ENCODE data around the gene MINK1. TPM values are rescaled to one million over a fixed set of nuclear protein-coding genes. Genes with fewer than 3 reads are reported as not detected.

MINK1 gene
- total RNA-seq, 2 experiments from 2014 or later, result 50.8 to 51.5 TPM

GRCh38 chr17:4788159-4788806 lies 44.9 kb upstream of the MINK1 start:
- POLR2A ChIA-PET, result interaction anchor here (1.4 to 2.3 kb wide), 2 partner anchors 19 to 46 kb away, joined by 3 to 8 read pairs; partner anchors contain the start of genes MINK1 and PLD2
- intact Hi-C loops (cut with micrococcal nuclease), result loop anchor here (5.0 kb wide), 1 partner anchor 94 kb away; no protein-coding TSS in a partner anchor
- Mint-ChIP-seq H3K36me3 (ENCODE audit: low read depth) (no peaks in the 10 kb centered on the region), H3K9me3 (no peaks in the 10 kb centered on the region), H3K27ac (no peak overlapping the region), H3K27me3 (peaks cover 45% of the 10 kb centered on the region), H3K4me3 (peak overlapping the region; percentile 72), H3K4me1 (ENCODE audit: low read depth) (peaks cover 22% of the 10 kb centered on the region)
- CTCF ChIA-PET, result interaction anchor here (0.6 to 3.4 kb wide), 7 partner anchors 8 to 100 kb away, joined by 3 to 15 read pairs (median 3); partner anchors contain the start of genes PLD2 and PSMB6
- no peak for DNase-seq
- no peak for TF ChIP-seq CTCF (IDR thresholded peaks at IDR 0.05)
- ATAC-seq, result no peak

- POLR2A ChIA-PET, result interaction anchor here (1.1 to 2.3 kb wide), 9 partner anchors 11 to 110 kb away, joined by 3 to 11 read pairs (median 6); partner anchors contain the start of genes ARRB2, C17orf107, MINK1 and PELP1
- H3K4me3 Mint-ChIP-seq, result peak within 1 kb of the TSS; percentile 72
- DNase-seq, result no peak
- H3K4me1 Mint-ChIP-seq (ENCODE audit: low read depth), result peaks cover 22% of the 10 kb centered on the region
- no peaks in the 10 kb centered on the region for H3K36me3 Mint-ChIP-seq (ENCODE audit: low read depth)
- CTCF ChIA-PET, result interaction anchor here (0.6 to 3.4 kb wide), 23 partner anchors 10 to 112 kb away, joined by 3 to 15 read pairs (median 4); partner anchors contain the start of genes C17orf107, CXCL16, MED11 and PLD2
- no peak for ATAC-seq
- no peaks in the 10 kb centered on the region for H3K9me3 Mint-ChIP-seq
- no peak for TF ChIP-seq CTCF (IDR thresholded peaks at IDR 0.05)
- H3K27ac Mint-ChIP-seq, result peak within 1 kb of the TSS; percentile 20
- intact Hi-C loops (cut with micrococcal nuclease), result loop anchor here (5.0 kb wide), 1 partner anchor 93 kb away; no protein-coding TSS in a partner anchor
- H3K27me3 Mint-ChIP-seq, result peaks cover 41% of the 10 kb centered on the region
These were observed 44.1 kb upstream of the MINK1 start, which contains the start of gene GLTPD2 for GRCh38 chr17:4788807-4789700. TSS of gene GLTPD2 (plus strand) at chr17:4788964. CDS start at chr17:4789012, 48 bp downstream.

GRCh38 chr17:4789701-4789950 lies 43.5 kb upstream of the MINK1 start:
- intact Hi-C loops (cut with micrococcal nuclease), result loop anchor here (5.0 kb wide), 1 partner anchor 93 kb away; no protein-coding TSS in a partner anchor
- no peak for ATAC-seq
- Mint-ChIP-seq H3K4me1 (ENCODE audit: low read depth) (peaks cover 22% of the 10 kb centered on the region), H3K27me3 (peaks cover 37% of the 10 kb centered on the region), H3K27ac (peak overlapping the region; percentile 20), H3K4me3 (peak overlapping the region; percentile 72), H3K36me3 (ENCODE audit: low read depth) (no peaks in the 10 kb centered on the region), H3K9me3 (no peaks in the 10 kb centered on the region)
- no peak for DNase-seq
- TF ChIP-seq CTCF (IDR thresholded peaks at IDR 0.05), result no peak
- POLR2A ChIA-PET, result interaction anchor here (0.6 to 2.3 kb wide), 11 partner anchors 10 to 150 kb away, joined by 3 to 11 read pairs (median 6); partner anchors contain the start of genes ARRB2, C17orf107, MINK1 and PELP1
- CTCF ChIA-PET, result interaction anchor here (0.7 to 3.4 kb wide), 27 partner anchors 9 to 240 kb away, joined by 3 to 15 read pairs (median 4); partner anchors contain the start of genes ARRB2, C17orf107, CHRNE and CXCL16

GRCh38 chr17:4789951-4790704 lies 43.0 kb upstream of the MINK1 start:
- intact Hi-C loops (cut with micrococcal nuclease), result loop anchor here (5.0 kb wide), 1 partner anchor 92 kb away; no protein-coding TSS in a partner anchor
- peak overlapping the region; percentile 79 for H3K4me3 Mint-ChIP-seq
- TF ChIP-seq CTCF (IDR thresholded peaks at IDR 0.05), result peak; percentile 91
- H3K27me3 Mint-ChIP-seq, result peaks cover 34% of the 10 kb centered on the region
- POLR2A ChIA-PET, result interaction anchor here (0.6 to 2.3 kb wide), 15 partner anchors 10 to 150 kb away, joined by 3 to 11 read pairs (median 4); partner anchors contain the start of genes ARRB2, C17orf107, MINK1 and PELP1
- H3K36me3 Mint-ChIP-seq (ENCODE audit: low read depth), result no peaks in the 10 kb centered on the region
- CTCF ChIA-PET, result interaction anchor here (0.7 to 3.4 kb wide), 33 partner anchors 9 to 574 kb away, joined by 3 to 15 read pairs (median 4); partner anchors contain the start of genes ARRB2, C17orf107, CHRNE and CXCL16
- H3K27ac Mint-ChIP-seq, result peak overlapping the region; percentile 91
- H3K9me3 Mint-ChIP-seq, result no peaks in the 10 kb centered on the region
- H3K4me1 Mint-ChIP-seq (ENCODE audit: low read depth), result peaks cover 22% of the 10 kb centered on the region
- DNase-seq (peak; percentile 89), ATAC-seq (peak; percentile 88)
